PC-9 (cell line): ENCODE data around the gene LY6G6D. TPM values are rescaled to one million over a fixed set of nuclear protein-coding genes. Genes with fewer than 3 reads are reported as not detected.
A peak's percentile ranks its signal among the peaks of the same experiment; 100 is the strongest.

Experiments
- BruUV-seq: library from RNA; stranded (reverse); fragments of 400-500 nt; replicated peaks from 2 replicates; lab custom pipeline; 2021; lab: Mats Ljungman, UMichigan
- CTCF ChIA-PET: fragments of 300-600 bp; sonication (Branson Sonifier 250); formaldehyde crosslinking; loops from one replicate; lab custom pipeline; 2022; ENCODE audit warnings: antibody characterized with exemption; lab: Charles Lee
- POLR2A ChIA-PET: fragments of 300-600 bp; sonication (Branson Sonifier 250); formaldehyde crosslinking; loops from one replicate; lab custom pipeline; 2022; ENCODE audit warnings: antibody characterized with exemption; ENCODE audit not compliant: unreplicated experiment; lab: Charles Lee
- DNase-seq, 2 experiments: peaks; one replicate each; pipeline versions ENCODE4 v3.0.0 to v3.0.0-alpha.2; 2015 to 2022; ENCODE audit warnings: mixed read lengths in 1 of 2
- H2AFZ ChIP-seq: fragments of 200-600 bp; sonication (generic); 2 replicates; pipeline ENCODE4 v1.8.1; 2017; ENCODE audit warnings: antibody characterized with exemption
- H3F3A ChIP-seq: fragments of 200-600 bp; sonication (generic); 2 replicates; pipeline ENCODE4 v1.8.1; 2017; ENCODE audit warnings: antibody characterized with exemption, mild to moderate bottlenecking, low read depth; ENCODE audit not compliant: insufficient read depth
- H3K27ac ChIP-seq: fragments of 200-600 bp; sonication (generic); 2 replicates; pipeline ENCODE4 v1.6.1; 2016; ENCODE audit warnings: mixed run types
- H3K27me3 ChIP-seq: fragments of 200-600 bp; sonication (generic); 2 replicates; pipeline ENCODE4 v1.6.1; 2016; ENCODE audit warnings: low read depth, mixed run types; ENCODE audit not compliant: insufficient read depth
- H3K36me3 ChIP-seq: fragments of 200-600 bp; sonication (generic); 2 replicates; pipeline ENCODE4 v1.6.1; 2016; ENCODE audit warnings: low read depth, mixed run types
- H3K4me1 ChIP-seq: fragments of 200-600 bp; sonication (generic); replicated peaks from 2 replicates; pipeline ENCODE4 v1.6.1; 2016; ENCODE audit warnings: mixed run types; ENCODE audit not compliant: insufficient read depth
- H3K4me2 ChIP-seq: fragments of 200-600 bp; sonication (generic); 2 replicates; pipeline ENCODE4 v1.6.1; 2017; ENCODE audit warnings: mixed run types
- H3K4me3 ChIP-seq: fragments of 200-600 bp; sonication (generic); 2 replicates; pipeline ENCODE4 v1.6.1; 2016; ENCODE audit warnings: mixed run types
- H3K79me2 ChIP-seq: fragments of 200-600 bp; sonication (generic); 2 replicates; pipeline ENCODE4 v1.6.1; 2017; ENCODE audit warnings: low read depth, mixed run types
- H3K9me2 ChIP-seq: fragments of 200-600 bp; sonication (generic); 2 replicates; pipeline ENCODE4 v1.8.1; 2017; ENCODE audit warnings: mild to moderate bottlenecking; ENCODE audit not compliant: insufficient read depth
- H3K9me3 ChIP-seq: fragments of 200-600 bp; sonication (generic); 2 replicates; pipeline ENCODE4 v1.8.1; 2016; ENCODE audit warnings: low read depth; ENCODE audit not compliant: insufficient read depth
- H4K20me1 ChIP-seq: fragments of 200-600 bp; sonication (generic); 2 replicates; pipeline ENCODE4 v1.8.1; 2017; ENCODE audit not compliant: insufficient read depth
- CTCF ChIP-seq: fragments of 200-600 bp; sonication (generic); conservative IDR thresholded peaks from 2 replicates; pipeline ENCODE4 v1.6.1; 2017; ENCODE audit warnings: mixed run types, antibody characterized with exemption, mild to moderate bottlenecking, moderate library complexity
- EZH2 ChIP-seq: fragments of 200-600 bp; sonication (generic); IDR thresholded peaks from 2 replicates; pipeline ENCODE4 v1.8.0; 2017; ENCODE audit warnings: antibody characterized with exemption, low read depth
- intact Hi-C: fragments of 100-400 bp; cut with micrococcal nuclease; formaldehyde crosslinking; loops from one replicate; pipeline ENCODE4 v1.10.0; 2022; ENCODE audit not compliant: unreplicated experiment
- total RNA-seq: library from RNA; stranded (reverse); gene quantifications from 2 replicates; pipeline ENCODE4 v1.2.3, GENCODE V29; 2021

The LY6G6D gene
- total RNA-seq, 1 experiment from 2014 or later = not detected

- TF ChIP-seq CTCF = no peak
- CTCF ChIA-PET = interaction anchor here (0.7 to 1.6 kb wide), 3 partner anchors 89 to 271 kb away, joined by 7 to 14 read pairs (median 11); no protein-coding TSS in a partner anchor
- POLR2A ChIA-PET = interaction anchor here (0.6 kb wide), 2 partner anchors 9 to 58 kb away, joined by 3 to 17 read pairs; no protein-coding TSS in a partner anchor
- Histone ChIP-seq H3K4me2 (peak overlapping the region; percentile 99), H3K9me3 (no peaks in the 10 kb centered on the region), H3K27ac (peak overlapping the region; percentile 31; the same call in 1 of the 2 replicates), H2AFZ (peak overlapping the region; percentile 98), H3K79me2 (no peaks in the 10 kb centered on the region), H4K20me1 (no peaks in the 10 kb centered on the region), H3K4me3 (peak overlapping the region; percentile 70), H3F3A (peaks cover 20% of the 10 kb centered on the region), H3K4me1 (peaks cover 17% of the 10 kb centered on the region), H3K27me3 (no peaks in the 10 kb centered on the region), H3K9me2 (no peaks in the 10 kb centered on the region), H3K36me3 (no peaks in the 10 kb centered on the region)
- peak in 1 of 2 experiments; percentile 57 for DNase-seq
- intact Hi-C loops = loop anchor here (2.0 to 10.0 kb wide), 3 partner anchors 194 to 272 kb away; partner anchors contain the start of genes EHMT2 and SLC44A4
- BruUV-seq = TSS peak; percentile 22
These were observed 33.9 kb upstream of the LY6G6D start for GRCh38 chr6:31681135-31681671.

GRCh38 chr6:31683591-31683990, 31.6 kb upstream of the LY6G6D start:
- Histone ChIP-seq H3K27me3 (no peaks in the 10 kb centered on the region), H3K79me2 (no peaks in the 10 kb centered on the region), H3K4me2 (no peak overlapping the region), H3K4me3 (no peak overlapping the region), H3K36me3 (no peaks in the 10 kb centered on the region), H3F3A (peaks cover 16% of the 10 kb centered on the region), H3K9me3 (no peaks in the 10 kb centered on the region), H3K27ac (no peak overlapping the region), H4K20me1 (no peaks in the 10 kb centered on the region), H3K4me1 (peaks cover 17% of the 10 kb centered on the region), H3K9me2 (no peaks in the 10 kb centered on the region), H2AFZ (no peak overlapping the region)
- POLR2A ChIA-PET = no interaction called here
- no TSS peak for BruUV-seq
- intact Hi-C loops = loop anchor here (5.0 to 10.0 kb wide), 2 partner anchors 191 to 214 kb away; partner anchors contain the start of genes EHMT2 and SLC44A4
- CTCF ChIA-PET = interaction anchor here (0.5 kb wide), 1 partner anchor 513 kb away, joined by 5 read pairs; no protein-coding TSS in a partner anchor
- TF ChIP-seq CTCF (no peak), EZH2 (no peak)
- DNase-seq = no peak

DNA sequence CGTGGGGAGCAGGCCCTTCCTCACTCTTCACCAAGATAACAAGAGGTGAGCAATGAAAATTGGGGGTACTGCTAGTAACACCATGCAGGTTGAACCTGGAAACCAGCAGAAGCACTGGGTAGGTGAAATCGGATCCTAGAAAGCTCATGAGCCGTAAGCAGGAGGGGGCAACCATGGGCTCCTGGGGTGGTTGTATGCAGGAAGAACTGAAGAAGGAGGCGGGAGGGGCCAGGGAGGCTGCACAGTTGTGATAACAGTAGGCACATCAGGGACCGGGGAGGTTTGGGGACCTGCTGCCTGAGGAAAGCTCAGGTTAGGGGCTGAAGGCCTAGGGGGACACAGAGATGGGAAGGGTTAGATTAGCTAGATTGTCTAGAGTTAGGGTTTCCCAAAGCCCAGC, 28.7 kb upstream of the LY6G6D start:
- ChIA-PET CTCF (no interaction called here), POLR2A (no interaction called here)
- Histone ChIP-seq H3K4me1 (peaks cover 7% of the 10 kb centered on the region), H3K4me2 (no peak overlapping the region), H3K27me3 (no peaks in the 10 kb centered on the region), H3K9me2 (no peaks in the 10 kb centered on the region), H3F3A (peaks cover 9% of the 10 kb centered on the region), H3K27ac (no peak overlapping the region), H3K4me3 (no peak overlapping the region), H4K20me1 (no peaks in the 10 kb centered on the region), H3K79me2 (no peaks in the 10 kb centered on the region), H2AFZ (no peak overlapping the region), H3K9me3 (no peaks in the 10 kb centered on the region), H3K36me3 (no peaks in the 10 kb centered on the region)
- no peak for TF ChIP-seq EZH2
- TF ChIP-seq CTCF = no peak
- intact Hi-C loops = loop anchor here (10.0 kb wide), 1 partner anchor 188 kb away; the partner anchor contains the start of gene SLC44A4
- no peak for DNase-seq
- BruUV-seq = no TSS peak
